Measurements from ENCODE around the gene BAG2.

BAG2 gene

GRCh38 chr6:57174511-57174907 is 2.4 kb downstream of the BAG2 start:
- no peaks in the 10 kb centered on the region for H3K36me3 ChIP-seq (ENCODE audit: insufficient read depth, low read length)
- peak overlapping the region; percentile 95 for H3K9ac ChIP-seq (ENCODE audit: low read depth, low read length, poor library complexity, severe bottlenecking)
- H3K27me3 ChIP-seq (ENCODE audit: insufficient read depth, low read length, poor library complexity, severe bottlenecking) = no peaks in the 10 kb centered on the region
- no peaks in the 10 kb centered on the region for H3K9me2 ChIP-seq (replicated peaks; ENCODE audit: low read depth, low read length)
- H4K20me1 ChIP-seq (ENCODE audit: insufficient read depth, low read length, poor library complexity, severe bottlenecking) = peaks cover 61% of the 10 kb centered on the region
- H3K4me3 ChIP-seq (ENCODE audit: low read length, poor library complexity, severe bottlenecking) = peak overlapping the region; percentile 96
- H2AFZ ChIP-seq (ENCODE audit: low read length) = no peak overlapping the region
- no peaks in the 10 kb centered on the region for H3K9me3 ChIP-seq (ENCODE audit: insufficient read depth, low read depth, low read length)
- H3K79me2 ChIP-seq (ENCODE audit: insufficient read depth, low read length) = peaks cover 71% of the 10 kb centered on the region
- H3F3A ChIP-seq (ENCODE audit: low read depth) = no peaks in the 10 kb centered on the region
- H3K4me2 ChIP-seq (ENCODE audit: low read depth, low read length, poor library complexity, severe bottlenecking) = peak overlapping the region; percentile 94
- TF ChIP-seq EZH2phosphoT487 (IDR thresholded peaks at IDR 0.05; ENCODE audit: borderline replicate concordance) (no peak), CTCF (conservative IDR thresholded peaks at IDR 0.05; ENCODE audit: low read length) (no peak)
- H3K4me1 ChIP-seq (ENCODE audit: insufficient read depth, low read length, poor library complexity, severe bottlenecking) = peaks cover 56% of the 10 kb centered on the region

- Histone ChIP-seq H3K27me3 (ENCODE audit: insufficient read depth, low read length, poor library complexity, severe bottlenecking) (no peaks in the 10 kb centered on the region), H3K9ac (ENCODE audit: low read depth, low read length, poor library complexity, severe bottlenecking) (peak overlapping the region; percentile 95), H4K20me1 (ENCODE audit: insufficient read depth, low read length, poor library complexity, severe bottlenecking) (peaks cover 76% of the 10 kb centered on the region), H3K36me3 (ENCODE audit: insufficient read depth, low read length) (peaks cover 12% of the 10 kb centered on the region; the same call in 1 of the 2 replicates), H3K9me2 (replicated peaks; ENCODE audit: low read depth, low read length) (no peaks in the 10 kb centered on the region), H3K4me3 (ENCODE audit: low read length, poor library complexity, severe bottlenecking) (peak overlapping the region; percentile 96), H3K4me1 (ENCODE audit: insufficient read depth, low read length, poor library complexity, severe bottlenecking) (peaks cover 65% of the 10 kb centered on the region), H3K9me3 (ENCODE audit: insufficient read depth, low read depth, low read length) (no peaks in the 10 kb centered on the region), H3F3A (ENCODE audit: low read depth) (no peaks in the 10 kb centered on the region), H3K4me2 (ENCODE audit: low read depth, low read length, poor library complexity, severe bottlenecking) (peak overlapping the region; percentile 94), H3K79me2 (ENCODE audit: insufficient read depth, low read length) (peaks cover 93% of the 10 kb centered on the region), H2AFZ (ENCODE audit: low read length) (no peak overlapping the region)
- TF ChIP-seq EZH2phosphoT487 (IDR thresholded peaks at IDR 0.05; ENCODE audit: borderline replicate concordance) = no peak
- no peak for TF ChIP-seq CTCF (conservative IDR thresholded peaks at IDR 0.05; ENCODE audit: low read length)
Observed at GRCh38 chr6:57177545-57178265, 5.6 kb downstream of the BAG2 start.

GRCh38 chr6:57180596-57180995 is 8.5 kb downstream of the BAG2 start:
- H3K79me2 ChIP-seq (ENCODE audit: insufficient read depth, low read length) = peaks cover 67% of the 10 kb centered on the region
- no peak for TF ChIP-seq CTCF (conservative IDR thresholded peaks at IDR 0.05; ENCODE audit: low read length)
- no peak for TF ChIP-seq EZH2phosphoT487 (IDR thresholded peaks at IDR 0.05; ENCODE audit: borderline replicate concordance)

More at GRCh38 chr6:57180596-57180995, 8.5 kb downstream of the BAG2 start:
- Histone ChIP-seq H3K27me3 (ENCODE audit: insufficient read depth, low read length, poor library complexity, severe bottlenecking) (no peaks in the 10 kb centered on the region), H3F3A (ENCODE audit: low read depth) (peaks cover 2% of the 10 kb centered on the region; the same call in 1 of the 2 replicates), H3K36me3 (ENCODE audit: insufficient read depth, low read length) (peaks cover 41% of the 10 kb centered on the region), H4K20me1 (ENCODE audit: insufficient read depth, low read length, poor library complexity, severe bottlenecking) (peaks cover 60% of the 10 kb centered on the region), H3K9ac (ENCODE audit: low read depth, low read length, poor library complexity, severe bottlenecking) (no peak overlapping the region), H3K9me2 (replicated peaks; ENCODE audit: low read depth, low read length) (no peaks in the 10 kb centered on the region), H3K4me3 (ENCODE audit: low read length, poor library complexity, severe bottlenecking) (no peak overlapping the region), H3K4me1 (ENCODE audit: insufficient read depth, low read length, poor library complexity, severe bottlenecking) (peaks cover 46% of the 10 kb centered on the region), H2AFZ (ENCODE audit: low read length) (no peak overlapping the region), H3K4me2 (ENCODE audit: low read depth, low read length, poor library complexity, severe bottlenecking) (peak overlapping the region; percentile 94), H3K9me3 (ENCODE audit: insufficient read depth, low read depth, low read length) (no peaks in the 10 kb centered on the region)
